NT2/D1 (cell line): ENCODE results near the gene OTOGL.
A peak's percentile ranks its signal among the peaks of the same experiment; 100 is the strongest.

ENCODE experiments used
- DNase-seq: peaks from one replicate; pipeline ENCODE4 v3.0.0-alpha.2; 2011; ENCODE audit warnings: low read depth, low spot score
- H3K27me3 ChIP-seq: 2 replicates; pipeline ENCODE4 v1.6.0; 2011; ENCODE audit warnings: mild to moderate bottlenecking; ENCODE audit not compliant: insufficient read length, insufficient read depth
- H3K36me3 ChIP-seq: 2 replicates; pipeline ENCODE4 v1.6.1; 2011; ENCODE audit warnings: mild to moderate bottlenecking, low read length, mixed read lengths; ENCODE audit not compliant: insufficient read depth, insufficient read length
- H3K4me1 ChIP-seq: 2 replicates; pipeline ENCODE4 v1.5.1; 2011; ENCODE audit not compliant: insufficient read depth, insufficient read length
- H3K4me3 ChIP-seq: 2 replicates; pipeline ENCODE4 v1.5.1; 2011; ENCODE audit warnings: low read depth; ENCODE audit not compliant: insufficient read length
- H3K9ac ChIP-seq: 2 replicates; pipeline ENCODE4 v1.6.0; 2011; ENCODE audit warnings: low read depth; ENCODE audit not compliant: insufficient read length
- H3K9me3 ChIP-seq: 2 replicates; pipeline ENCODE4 v1.5.1; 2011; ENCODE audit warnings: mild to moderate bottlenecking, low read length; ENCODE audit not compliant: insufficient read depth
- SUZ12 ChIP-seq: IDR thresholded peaks from 2 replicates; pipeline ENCODE4 v1.6.1; 2011; ENCODE audit not compliant: insufficient read length, insufficient read depth; ENCODE audit errors: extremely low read depth
- YY1 ChIP-seq: IDR thresholded peaks from 2 replicates; pipeline ENCODE4 v1.6.1; 2011; ENCODE audit not compliant: insufficient read length, insufficient read depth
- ZNF274 ChIP-seq: IDR thresholded peaks from 2 replicates; pipeline ENCODE4 v1.6.1; 2011; ENCODE audit warnings: mild to moderate bottlenecking, low read depth, low read length

OTOGL gene

DNA sequence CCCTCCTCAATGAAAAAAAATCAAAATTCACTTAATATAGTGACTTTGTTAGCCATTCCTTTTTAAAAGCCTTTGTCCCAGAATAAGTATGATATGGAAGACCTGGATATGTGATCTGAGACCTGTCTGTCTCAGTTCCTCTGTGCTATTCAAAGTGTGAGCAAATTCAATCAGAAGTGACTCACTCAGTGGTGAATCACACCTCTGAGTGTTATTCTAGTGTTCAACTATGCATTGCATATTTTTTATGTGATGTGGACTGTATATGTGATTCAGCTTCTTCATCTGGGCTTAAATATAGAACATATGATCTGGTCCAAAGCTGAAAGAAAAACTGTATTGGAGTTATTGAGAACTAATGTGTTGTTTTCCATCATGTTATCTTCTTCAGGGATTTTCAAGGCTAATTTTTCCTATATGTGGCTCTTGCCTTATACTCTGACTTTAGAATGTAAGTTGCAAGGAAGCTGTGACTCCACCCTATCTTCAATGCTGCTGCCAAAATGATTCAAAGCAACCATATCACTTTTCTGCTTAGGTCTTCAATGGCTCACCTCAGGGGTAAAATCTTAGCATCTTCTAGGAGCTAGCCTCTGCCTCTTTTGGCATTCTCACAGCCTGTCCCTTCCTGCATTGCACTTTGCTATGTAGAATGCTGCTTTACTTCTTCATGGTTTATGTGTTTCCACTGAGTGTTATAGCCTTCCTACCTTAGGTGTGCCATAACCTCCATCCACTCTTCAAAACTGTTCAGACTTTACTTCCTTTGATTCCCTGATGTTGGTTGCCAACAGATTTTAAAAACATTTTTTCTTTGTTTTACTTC, 169.8 kb downstream of the OTOGL start:
- Histone ChIP-seq H3K27me3 (no peaks in the 10 kb centered on the region), H3K36me3 (no peaks in the 10 kb centered on the region), H3K4me1 (no peaks in the 10 kb centered on the region), H3K9me3 (no peaks in the 10 kb centered on the region), H3K9ac (no peak overlapping the region), H3K4me3 (no peak overlapping the region)
- no peak for DNase-seq
- TF ChIP-seq ZNF274 (no peak), YY1 (no peak), SUZ12 (no peak)

DNA sequence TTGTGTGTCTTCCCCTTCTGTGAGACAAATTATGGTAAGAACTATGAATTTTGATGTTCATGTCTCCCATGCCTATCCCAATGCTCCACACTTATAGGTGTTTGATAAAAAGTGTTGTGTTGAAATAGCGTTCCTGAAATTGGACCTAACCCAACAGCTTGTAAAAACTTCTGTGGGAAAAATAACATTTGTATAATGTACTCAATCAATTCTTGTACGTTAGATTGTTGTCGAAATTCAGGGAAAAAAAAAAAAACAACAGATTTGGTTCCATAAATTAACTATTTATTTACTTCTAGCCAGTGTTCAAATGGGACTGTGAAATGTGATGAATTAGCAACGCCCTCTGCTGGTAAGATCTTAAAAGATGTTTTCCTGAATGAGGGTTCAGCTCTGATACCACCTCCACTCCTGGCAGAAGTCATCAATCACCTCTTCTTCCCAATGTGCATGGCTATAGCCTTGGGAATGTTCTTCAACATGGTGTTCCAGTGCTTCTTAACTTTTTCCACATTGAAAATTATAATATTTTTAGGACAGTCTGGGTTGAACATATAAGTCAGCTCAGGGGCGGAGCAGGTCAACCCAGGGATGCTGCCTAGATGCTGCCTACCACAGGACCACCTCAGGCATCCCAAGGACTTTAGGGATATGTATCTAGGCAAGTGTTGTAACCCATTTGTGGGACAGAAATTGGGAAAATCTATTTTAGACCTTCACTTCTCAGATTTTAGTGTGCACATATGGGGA, 170.6 kb downstream of the OTOGL start:
- TF ChIP-seq SUZ12 = no peak
- TF ChIP-seq ZNF274 = no peak
- no peak for TF ChIP-seq YY1
- peak; percentile 28 for DNase-seq
- Histone ChIP-seq H3K4me1 (no peaks in the 10 kb centered on the region), H3K9ac (no peak overlapping the region), H3K36me3 (no peaks in the 10 kb centered on the region), H3K4me3 (no peak overlapping the region), H3K9me3 (no peaks in the 10 kb centered on the region), H3K27me3 (no peaks in the 10 kb centered on the region)

DNA sequence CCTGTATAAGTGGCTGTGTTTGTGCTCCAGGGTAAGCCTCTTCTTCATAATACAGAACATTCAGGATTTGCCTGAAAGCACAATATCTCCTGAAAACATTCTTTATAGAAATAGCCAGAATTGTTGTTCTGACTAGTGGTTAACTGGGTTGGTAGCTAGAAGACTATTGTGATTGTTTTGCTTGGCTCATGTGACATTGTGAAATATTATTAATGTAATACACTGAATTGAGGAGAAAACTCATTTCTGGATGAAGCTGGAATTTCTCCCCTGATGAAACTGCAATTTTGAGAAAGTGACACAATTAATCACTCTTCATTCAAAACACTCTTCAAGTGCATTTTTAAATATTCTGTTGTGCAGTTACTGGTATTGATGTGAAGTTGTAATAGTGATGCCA, 172.4 kb downstream of the OTOGL start:
- H3K9ac ChIP-seq = no peak overlapping the region
- no peak for TF ChIP-seq YY1
- TF ChIP-seq SUZ12 = no peak
- no peak for TF ChIP-seq ZNF274
- no peaks in the 10 kb centered on the region for H3K36me3 ChIP-seq
- H3K4me3 ChIP-seq = no peak overlapping the region
- H3K27me3 ChIP-seq = no peaks in the 10 kb centered on the region
- DNase-seq = no peak
- no peaks in the 10 kb centered on the region for H3K4me1 ChIP-seq
- H3K9me3 ChIP-seq = no peaks in the 10 kb centered on the region

DNA sequence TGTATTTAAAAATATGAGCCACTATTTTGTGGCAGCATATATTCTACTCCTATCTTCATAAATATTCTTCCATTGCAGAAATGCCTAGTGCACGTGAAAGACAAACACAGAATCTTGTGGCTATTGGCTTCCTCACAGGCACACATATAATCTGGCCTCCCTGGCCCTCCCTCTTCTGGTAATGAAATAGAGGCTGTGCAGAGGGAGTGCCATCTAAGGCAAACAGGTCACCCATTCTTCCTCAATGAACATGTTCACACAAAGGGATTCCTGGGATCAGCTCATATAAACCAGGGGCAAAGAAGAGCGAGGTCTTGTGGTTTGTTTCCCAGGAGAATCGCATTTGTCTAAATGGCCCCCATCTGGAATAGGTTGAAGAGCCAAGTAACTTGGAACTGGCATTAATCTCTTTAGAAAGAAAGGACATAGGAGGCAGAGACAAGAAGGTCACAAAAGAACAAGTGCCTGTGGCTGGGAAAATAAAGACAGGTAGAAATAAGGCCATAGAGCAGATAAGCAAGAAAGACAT, 173.1 kb downstream of the OTOGL start:
- no peaks in the 10 kb centered on the region for H3K27me3 ChIP-seq
- H3K9ac ChIP-seq = no peak overlapping the region
- no peaks in the 10 kb centered on the region for H3K9me3 ChIP-seq
- no peak for TF ChIP-seq ZNF274
- TF ChIP-seq YY1 = no peak
- no peak for TF ChIP-seq SUZ12
- H3K4me1 ChIP-seq = no peaks in the 10 kb centered on the region
- no peak for DNase-seq
- H3K4me3 ChIP-seq = no peak overlapping the region
- H3K36me3 ChIP-seq = no peaks in the 10 kb centered on the region

DNA sequence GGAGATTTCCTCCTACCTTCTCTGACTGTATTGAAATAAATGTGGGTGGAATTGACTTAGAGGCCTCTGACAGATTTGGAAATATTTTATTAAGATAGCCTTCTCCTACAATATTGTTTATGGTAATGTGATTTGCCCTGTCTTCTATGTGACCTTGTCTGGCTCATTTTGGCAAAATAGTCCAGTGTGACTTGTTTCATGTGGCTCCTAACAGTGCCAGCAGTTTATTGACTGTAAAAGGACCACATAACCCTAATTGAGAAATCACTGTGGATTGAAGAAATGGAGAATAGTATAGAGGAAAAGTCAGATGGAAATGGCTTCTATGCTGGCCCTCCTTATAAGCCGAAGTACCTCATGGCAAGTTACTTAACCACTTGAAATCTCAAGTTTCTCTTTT, 173.8 kb downstream of the OTOGL start:
- DNase-seq = no peak
- Histone ChIP-seq H3K36me3 (no peaks in the 10 kb centered on the region), H3K4me1 (no peaks in the 10 kb centered on the region), H3K9ac (no peak overlapping the region), H3K9me3 (no peaks in the 10 kb centered on the region), H3K4me3 (no peak overlapping the region), H3K27me3 (no peaks in the 10 kb centered on the region)
- TF ChIP-seq YY1 = no peak
- no peak for TF ChIP-seq SUZ12
- TF ChIP-seq ZNF274 = no peak

DNA sequence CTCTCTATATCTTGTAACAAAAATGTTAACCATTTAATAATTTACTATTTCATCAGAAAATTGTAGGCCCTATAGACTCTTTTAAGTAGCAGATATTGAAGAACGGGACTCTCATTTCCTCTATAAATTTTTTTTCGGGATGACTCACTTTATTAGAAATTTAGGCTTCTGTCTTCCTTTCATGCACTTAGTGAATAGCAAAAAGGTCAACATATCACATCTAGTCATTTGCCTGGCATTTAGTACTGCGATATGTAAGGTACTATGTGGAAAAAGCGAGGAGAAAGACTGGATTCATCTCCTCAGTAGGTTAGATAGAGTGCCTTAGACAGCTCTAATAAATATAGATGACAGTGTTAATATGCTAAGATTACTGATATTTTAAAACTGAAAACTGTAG, 178.4 kb downstream of the OTOGL start:
- no peak overlapping the region for H3K9ac ChIP-seq
- no peak for DNase-seq
- no peaks in the 10 kb centered on the region for H3K27me3 ChIP-seq
- no peaks in the 10 kb centered on the region for H3K36me3 ChIP-seq
- peaks cover 10% of the 10 kb centered on the region for H3K9me3 ChIP-seq
- H3K4me1 ChIP-seq = no peaks in the 10 kb centered on the region
- TF ChIP-seq YY1 = no peak
- no peak for TF ChIP-seq ZNF274
- TF ChIP-seq SUZ12 = no peak
- no peak overlapping the region for H3K4me3 ChIP-seq

DNA sequence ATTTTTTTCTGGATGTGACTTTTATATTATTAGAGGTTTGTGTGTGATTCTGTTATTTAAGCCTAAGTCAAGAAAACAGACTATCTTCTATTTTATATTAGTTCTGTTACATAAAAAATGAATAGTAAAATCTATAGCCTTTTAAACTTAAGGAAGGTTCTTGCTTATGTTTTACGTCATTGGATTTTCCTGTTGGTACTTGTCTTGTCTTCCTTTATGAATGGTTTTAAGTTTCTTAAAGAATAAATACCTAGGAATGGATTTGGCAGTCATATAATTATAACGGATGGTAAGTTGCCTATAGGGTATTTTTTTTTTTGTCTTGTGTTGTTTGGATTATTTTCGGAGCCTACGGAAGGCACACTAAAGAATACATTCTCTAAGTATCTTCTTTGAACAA, 182.9 kb downstream of the OTOGL start:
- no peak for TF ChIP-seq SUZ12
- no peak for TF ChIP-seq ZNF274
- TF ChIP-seq YY1 = no peak
- Histone ChIP-seq H3K27me3 (no peaks in the 10 kb centered on the region), H3K36me3 (no peaks in the 10 kb centered on the region), H3K4me1 (no peaks in the 10 kb centered on the region), H3K4me3 (no peak overlapping the region), H3K9me3 (peaks cover 10% of the 10 kb centered on the region), H3K9ac (no peak overlapping the region)
- DNase-seq = no peak
